A549 (cell line): ENCODE results near the gene AIRE. TPM values are rescaled to one million over a fixed set of nuclear protein-coding genes. Genes with fewer than 3 reads are reported as not detected.
"Not testable (repeated sequence)": the region's sequence is repeated elsewhere in the genome, so short reads cannot be mapped to it uniquely, and the experiment has no call there.

Source experiments
- ATAC-seq, 2 experiments: fragments of 200-7000 bp in 1 of 2; fragments of >200 bp in 1 of 2; cut with Nextera tagmentation in 1 of 2; cut with Tn5 transposase in 1 of 2; 3 replicates each; pipeline versions ENCODE4 v1.8.0 to v1.9.1; 2018 to 2020; ENCODE audit warnings: mild to moderate bottlenecking in 1 of 2, moderate library complexity in 1 of 2
- CTCF ChIA-PET: fragments of 300-600 bp; sonication (Branson Sonifier 250); formaldehyde crosslinking; extraction: SDS; loops from one replicate; lab custom pipeline; 2021; ENCODE audit warnings: antibody characterized with exemption, inconsistent platforms; lab: Yijun Ruan, JAX
- POLR2A ChIA-PET: fragments of 350-600 bp; formaldehyde crosslinking; extraction: SDS; loops from one replicate; lab custom pipeline; 2021; ENCODE audit warnings: antibody characterized with exemption, inconsistent platforms; lab: Yijun Ruan, JAX
- DNase-seq, 2 experiments: peaks; one replicate each; pipeline versions ENCODE4 v3.0.0 to v3.0.0-alpha.2; 2011 to 2016; ENCODE audit warnings: low read depth in 1 of 2, low spot score in 1 of 2
- FAIRE-seq: peaks from 2 replicates; lab custom pipeline; 2011; peaks lifted over from hg19 to GRCh38; lab: Jason Lieb, UNC
- H3K27ac ChIP-seq, 2 experiments: fragments of >200 bp; sonication (Bioruptor Twin); formaldehyde crosslinking; 3 replicates each; pipeline ENCODE4 v1.5.1; 2016 to 2017
- H3K4me1 ChIP-seq: fragments of >200 bp; sonication (Bioruptor Twin); formaldehyde crosslinking; 3 replicates; pipeline ENCODE4 v1.6.1; 2016
- H3K4me2 ChIP-seq: fragments of >200 bp; sonication (Bioruptor Twin); formaldehyde crosslinking; 3 replicates; pipeline ENCODE4 v1.6.1; 2016
- H3K4me3 ChIP-seq: fragments of >200 bp; sonication (Bioruptor Twin); formaldehyde crosslinking; 3 replicates; pipeline ENCODE4 v1.5.1; 2016
- H3K9me3 ChIP-seq: fragments of >200 bp; sonication (Bioruptor Twin); formaldehyde crosslinking; 3 replicates; pipeline ENCODE4 v1.6.1; 2016
- CBX8 ChIP-seq: fragments of 200-600 bp; sonication (generic); IDR thresholded peaks from 2 replicates; pipeline ENCODE4 v1.6.1; 2016
- CEBPB ChIP-seq, 2 experiments: fragments of >200 bp in 1 of 2; sonication (Bioruptor Twin) in 1 of 2; formaldehyde crosslinking in 1 of 2; IDR thresholded peaks; 2 replicates each; pipeline ENCODE4 v1.6.1; 2012 to 2016
- CHD2 ChIP-seq: fragments of 150-350 bp; IDR thresholded peaks from 2 replicates; pipeline ENCODE4 v1.6.1; 2014; ENCODE audit warnings: low read length; ENCODE audit not compliant: partially characterized antibody
- CHD4 ChIP-seq: fragments of 200-600 bp; sonication (generic); IDR thresholded peaks from 2 replicates; pipeline ENCODE4 v1.6.1; 2016; ENCODE audit warnings: antibody characterized with exemption, mild to moderate bottlenecking, borderline replicate concordance
- CTCF ChIP-seq: fragments of >200 bp; sonication (Bioruptor Twin); formaldehyde crosslinking; IDR thresholded peaks from 3 replicates; pipeline ENCODE4 v1.5.1; 2016
- FOXS1 ChIP-seq: fragments of 250-450 bp; sonication (Bioruptor Pico); IDR thresholded peaks from 2 replicates; pipeline ENCODE4 v1.5.0; 2020; ENCODE audit warnings: mild to moderate bottlenecking, moderate library complexity
- GATA3 ChIP-seq: IDR thresholded peaks from 2 replicates; pipeline ENCODE4 v1.6.1; 2012; ENCODE audit warnings: borderline replicate concordance
- HEYL ChIP-seq: fragments of 250-450 bp; sonication (Bioruptor Pico); IDR thresholded peaks from 2 replicates; pipeline ENCODE4 v1.8.0; 2021; ENCODE audit warnings: mild to moderate bottlenecking, moderate library complexity
- HOXA7 ChIP-seq: fragments of 250-450 bp; sonication (Bioruptor Pico); IDR thresholded peaks from 2 replicates; pipeline ENCODE4 v1.5.0; 2020; ENCODE audit warnings: mild to moderate bottlenecking, moderate library complexity
- HOXB5 ChIP-seq: fragments of 250-450 bp; sonication (Bioruptor Pico); IDR thresholded peaks from 2 replicates; pipeline ENCODE4 v1.5.0; 2020; ENCODE audit warnings: mild to moderate bottlenecking, moderate library complexity
- KDM1A ChIP-seq: fragments of 200-600 bp; sonication (generic); IDR thresholded peaks from 2 replicates; pipeline ENCODE4 v1.6.1; 2016; ENCODE audit warnings: low read depth, mild to moderate bottlenecking
- NFE2L2 ChIP-seq: fragments of 150-350 bp; conservative IDR thresholded peaks from 2 replicates; pipeline ENCODE4 v1.6.1; 2014; ENCODE audit warnings: low read length
- NPAS2 ChIP-seq: fragments of 250-450 bp; sonication (Bioruptor Pico); IDR thresholded peaks from 2 replicates; pipeline ENCODE4 v1.8.0; 2022; ENCODE audit warnings: mild to moderate bottlenecking, moderate library complexity, borderline replicate concordance
- PHF8 ChIP-seq: fragments of 200-600 bp; sonication (generic); IDR thresholded peaks from 2 replicates; pipeline ENCODE4 v1.6.1; 2016; ENCODE audit warnings: low read depth, mild to moderate bottlenecking, antibody characterized with exemption, moderate library complexity, borderline replicate concordance
- POLR2AphosphoS2 ChIP-seq: conservative IDR thresholded peaks from 2 replicates; pipeline ENCODE4 v1.6.1; 2012; ENCODE audit warnings: low read length, improper control_type of control experiment, inconsistent platforms
- RAD21 ChIP-seq, 2 experiments: fragments of >200 bp in 1 of 2; sonication (Bioruptor Twin) in 1 of 2; formaldehyde crosslinking in 1 of 2; IDR thresholded peaks in 1 of 2; conservative IDR thresholded peaks in 1 of 2; 2 replicates in 1 of 2; 3 replicates in 1 of 2; pipeline ENCODE4 v1.6.1; 2012 to 2018; ENCODE audit warnings: inconsistent platforms in 1 of 2
- RARB ChIP-seq: fragments of 250-450 bp; sonication (Bioruptor Pico); IDR thresholded peaks from 2 replicates; pipeline ENCODE4 v1.8.0; 2021; ENCODE audit warnings: mild to moderate bottlenecking, moderate library complexity
- RCOR1 ChIP-seq: fragments of 150-350 bp; IDR thresholded peaks from 2 replicates; pipeline ENCODE4 v1.6.1; 2014; ENCODE audit warnings: antibody characterized with exemption, low read length, low read depth
- RNF2 ChIP-seq: fragments of 200-600 bp; sonication (generic); IDR thresholded peaks from 2 replicates; pipeline ENCODE4 v1.6.1; 2016; ENCODE audit warnings: low read depth, mild to moderate bottlenecking, antibody characterized with exemption, moderate library complexity, borderline replicate concordance
- SMC3 ChIP-seq: fragments of >200 bp; sonication (Bioruptor Twin); formaldehyde crosslinking; IDR thresholded peaks from 3 replicates; pipeline ENCODE4 v1.6.1; 2018; ENCODE audit warnings: inconsistent platforms
- SREBF2 ChIP-seq: fragments of 450-650 bp; IDR thresholded peaks from 2 replicates; pipeline ENCODE4 v1.6.1; 2014; ENCODE audit warnings: mild to moderate bottlenecking, moderate library complexity
- TP53 ChIP-seq: fragments of 250-450 bp; sonication (Bioruptor Pico); IDR thresholded peaks from 2 replicates; pipeline ENCODE4 v1.5.0; 2021; ENCODE audit warnings: mild to moderate bottlenecking, moderate library complexity
- ZFP36 ChIP-seq: fragments of 450-650 bp; IDR thresholded peaks from 2 replicates; pipeline ENCODE4 v1.6.1; 2014; ENCODE audit warnings: borderline replicate concordance; ENCODE audit not compliant: partially characterized antibody
- WGBS: methylation state at CpG from one replicate; pipeline ENCODE4 v1.1.6; 2017; ENCODE audit errors: missing lambda C conversion rate; 5-methylcytosine and 5-hydroxymethylcytosine counted together
- polyA plus RNA-seq, 4 experiments: library from polyadenylated mRNA; depleted of rRNA in 3 of 4; stranded (reverse); fragments of >200 nt; fragmentation: RNase III in 1 of 4; extraction: RNeasy Plus Mini Kit Qiagen cat#74134 plus additional on column Dnase treatment in 1 of 4; gene quantifications; 2 replicates in 3 of 4; 3 replicates in 1 of 4; pipeline ENCODE4 v1.2.3, GENCODE V29; 2011 to 2017
- TF ChIP-seq, protein P1 (sequence below): fragments of >200 bp; sonication (Bioruptor Twin); formaldehyde crosslinking; IDR thresholded peaks from 3 replicates; pipeline ENCODE4 v1.6.1; 2016
- TF ChIP-seq, protein P2 (sequence below): IDR thresholded peaks from 2 replicates; pipeline ENCODE4 v1.6.1; 2012
- TF ChIP-seq, protein P3 (sequence below): fragments of 200-600 bp; sonication (generic); IDR thresholded peaks from 2 replicates; pipeline ENCODE4 v1.6.1; 2016; ENCODE audit warnings: antibody characterized with exemption, mild to moderate bottlenecking, moderate library complexity

AIRE gene
- polyA plus RNA-seq, 2 of the 4 experiments (the other 2 are of a cell fraction): not detected

DNA sequence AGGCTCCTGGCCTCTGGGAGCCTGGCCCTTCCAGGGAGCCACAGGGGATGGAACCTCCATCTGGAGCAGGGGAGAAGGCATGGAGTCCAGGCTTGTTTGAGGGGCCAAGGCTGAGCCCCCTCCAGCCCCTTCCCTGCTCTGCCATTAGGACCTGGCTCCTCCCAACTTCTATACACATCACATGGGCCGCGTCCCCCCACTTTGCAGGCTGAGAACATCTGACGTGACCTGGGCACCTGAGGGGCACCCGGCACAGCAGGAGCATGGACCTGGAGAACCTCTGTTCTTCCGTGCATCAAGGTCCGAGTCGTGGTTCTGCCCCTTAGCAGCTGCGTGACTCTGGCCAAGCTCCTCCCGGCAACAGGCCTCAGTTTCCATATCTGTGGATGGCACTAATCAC lies 3.9 kb upstream of the AIRE start:
- TF ChIP-seq HOXB5 (CRISPR knock-in tag): no peak
- no peak for TF ChIP-seq NFE2L2
- TF ChIP-seq RCOR1: no peak
- TF ChIP-seq, protein P1, sequence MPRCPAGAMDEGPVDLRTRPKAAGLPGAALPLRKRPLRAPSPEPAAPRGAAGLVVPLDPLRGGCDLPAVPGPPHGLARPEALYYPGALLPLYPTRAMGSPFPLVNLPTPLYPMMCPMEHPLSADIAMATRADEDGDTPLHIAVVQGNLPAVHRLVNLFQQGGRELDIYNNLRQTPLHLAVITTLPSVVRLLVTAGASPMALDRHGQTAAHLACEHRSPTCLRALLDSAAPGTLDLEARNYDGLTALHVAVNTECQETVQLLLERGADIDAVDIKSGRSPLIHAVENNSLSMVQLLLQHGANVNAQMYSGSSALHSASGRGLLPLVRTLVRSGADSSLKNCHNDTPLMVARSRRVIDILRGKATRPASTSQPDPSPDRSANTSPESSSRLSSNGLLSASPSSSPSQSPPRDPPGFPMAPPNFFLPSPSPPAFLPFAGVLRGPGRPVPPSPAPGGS: no peak
- TF ChIP-seq CTCF: no peak
- no peak for TF ChIP-seq HEYL
- no peak for TF ChIP-seq KDM1A
- no peak for TF ChIP-seq RAD21 (conservative IDR thresholded peaks at IDR 0.05 in 1 of 2, IDR thresholded peaks at IDR 0.05 in 1 of 2)
- no peak for TF ChIP-seq GATA3
- no peak for TF ChIP-seq POLR2AphosphoS2
- no peak for TF ChIP-seq RNF2
- TF ChIP-seq, protein P2, sequence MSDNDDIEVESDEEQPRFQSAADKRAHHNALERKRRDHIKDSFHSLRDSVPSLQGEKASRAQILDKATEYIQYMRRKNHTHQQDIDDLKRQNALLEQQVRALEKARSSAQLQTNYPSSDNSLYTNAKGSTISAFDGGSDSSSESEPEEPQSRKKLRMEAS: no peak
- no peak for TF ChIP-seq CBX8
- no peak for TF ChIP-seq TP53 (CRISPR knock-in tag)
- no peak for TF ChIP-seq CHD2
- no peak for TF ChIP-seq SREBF2
- ATAC-seq (no peak), FAIRE-seq (no peak)

DNA sequence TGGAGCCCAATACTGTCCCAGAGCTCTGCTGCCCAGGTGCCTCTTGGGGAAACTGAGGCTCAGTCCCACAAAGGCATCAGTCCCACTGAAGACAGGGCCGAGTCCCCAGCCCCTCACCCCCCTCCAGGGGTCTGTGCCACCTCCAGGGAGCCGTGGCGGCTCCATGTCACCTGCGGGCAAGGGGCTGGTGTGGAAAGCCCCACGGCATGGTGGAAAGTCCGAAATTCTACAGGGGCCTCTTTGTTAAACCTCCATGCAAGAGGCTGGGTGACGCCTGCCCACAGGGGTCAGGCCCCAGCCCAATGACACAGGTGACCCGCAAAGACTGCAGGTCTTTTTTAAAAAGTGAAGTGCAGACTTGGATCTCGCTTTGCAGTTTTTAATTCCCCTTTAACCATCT lies 3.3 kb upstream of the AIRE start:
- CTCF ChIA-PET: no interaction called here
- ATAC-seq: no peak
- no peak overlapping the region for H3K27ac ChIP-seq
- H3K4me2 ChIP-seq: no peak overlapping the region
- H3K4me3 ChIP-seq: no peak overlapping the region
- WGBS: 80% methylated on average over 1 of the region's 9 CpGs
- H3K9me3 ChIP-seq: no peaks in the 10 kb centered on the region
- no peaks in the 10 kb centered on the region for H3K4me1 ChIP-seq
- POLR2A ChIA-PET: no interaction called here
- FAIRE-seq: no peak
- DNase-seq: no peak
- TF ChIP-seq ZFP36 (no peak), POLR2AphosphoS2 (no peak), SREBF2 (no peak), SMC3 (no peak), NFE2L2 (no peak), HOXB5 (CRISPR knock-in tag) (no peak), CEBPB (IDR thresholded peaks at IDR 0.05) (no peak), RARB (CRISPR knock-in tag) (no peak), CBX8 (no peak), FOXS1 (CRISPR knock-in tag) (no peak), RNF2 (no peak), PHF8 (no peak), NPAS2 (CRISPR knock-in tag) (no peak), CHD2 (no peak), CHD4 (no peak), HOXA7 (CRISPR knock-in tag) (no peak)
- TF ChIP-seq, protein P3, sequence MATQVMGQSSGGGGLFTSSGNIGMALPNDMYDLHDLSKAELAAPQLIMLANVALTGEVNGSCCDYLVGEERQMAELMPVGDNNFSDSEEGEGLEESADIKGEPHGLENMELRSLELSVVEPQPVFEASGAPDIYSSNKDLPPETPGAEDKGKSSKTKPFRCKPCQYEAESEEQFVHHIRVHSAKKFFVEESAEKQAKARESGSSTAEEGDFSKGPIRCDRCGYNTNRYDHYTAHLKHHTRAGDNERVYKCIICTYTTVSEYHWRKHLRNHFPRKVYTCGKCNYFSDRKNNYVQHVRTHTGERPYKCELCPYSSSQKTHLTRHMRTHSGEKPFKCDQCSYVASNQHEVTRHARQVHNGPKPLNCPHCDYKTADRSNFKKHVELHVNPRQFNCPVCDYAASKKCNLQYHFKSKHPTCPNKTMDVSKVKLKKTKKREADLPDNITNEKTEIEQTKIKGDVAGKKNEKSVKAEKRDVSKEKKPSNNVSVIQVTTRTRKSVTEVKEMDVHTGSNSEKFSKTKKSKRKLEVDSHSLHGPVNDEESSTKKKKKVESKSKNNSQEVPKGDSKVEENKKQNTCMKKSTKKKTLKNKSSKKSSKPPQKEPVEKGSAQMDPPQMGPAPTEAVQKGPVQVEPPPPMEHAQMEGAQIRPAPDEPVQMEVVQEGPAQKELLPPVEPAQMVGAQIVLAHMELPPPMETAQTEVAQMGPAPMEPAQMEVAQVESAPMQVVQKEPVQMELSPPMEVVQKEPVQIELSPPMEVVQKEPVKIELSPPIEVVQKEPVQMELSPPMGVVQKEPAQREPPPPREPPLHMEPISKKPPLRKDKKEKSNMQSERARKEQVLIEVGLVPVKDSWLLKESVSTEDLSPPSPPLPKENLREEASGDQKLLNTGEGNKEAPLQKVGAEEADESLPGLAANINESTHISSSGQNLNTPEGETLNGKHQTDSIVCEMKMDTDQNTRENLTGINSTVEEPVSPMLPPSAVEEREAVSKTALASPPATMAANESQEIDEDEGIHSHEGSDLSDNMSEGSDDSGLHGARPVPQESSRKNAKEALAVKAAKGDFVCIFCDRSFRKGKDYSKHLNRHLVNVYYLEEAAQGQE: no peak
- TF ChIP-seq, all 56 proteins: peak for 0

More for the DNA sequence above, 3.9 kb upstream of the AIRE start:
- no peak for DNase-seq
- no peaks in the 10 kb centered on the region for H3K4me1 ChIP-seq
- CTCF ChIA-PET: no interaction called here
- 80% methylated on average over 2 of the region's 9 CpGs for whole genome bisulfite sequencing
- no peak overlapping the region for H3K27ac ChIP-seq
- POLR2A ChIA-PET: no interaction called here
- H3K4me3 ChIP-seq: no peak overlapping the region
- H3K4me2 ChIP-seq: no peak overlapping the region
- H3K9me3 ChIP-seq: no peaks in the 10 kb centered on the region

DNA sequence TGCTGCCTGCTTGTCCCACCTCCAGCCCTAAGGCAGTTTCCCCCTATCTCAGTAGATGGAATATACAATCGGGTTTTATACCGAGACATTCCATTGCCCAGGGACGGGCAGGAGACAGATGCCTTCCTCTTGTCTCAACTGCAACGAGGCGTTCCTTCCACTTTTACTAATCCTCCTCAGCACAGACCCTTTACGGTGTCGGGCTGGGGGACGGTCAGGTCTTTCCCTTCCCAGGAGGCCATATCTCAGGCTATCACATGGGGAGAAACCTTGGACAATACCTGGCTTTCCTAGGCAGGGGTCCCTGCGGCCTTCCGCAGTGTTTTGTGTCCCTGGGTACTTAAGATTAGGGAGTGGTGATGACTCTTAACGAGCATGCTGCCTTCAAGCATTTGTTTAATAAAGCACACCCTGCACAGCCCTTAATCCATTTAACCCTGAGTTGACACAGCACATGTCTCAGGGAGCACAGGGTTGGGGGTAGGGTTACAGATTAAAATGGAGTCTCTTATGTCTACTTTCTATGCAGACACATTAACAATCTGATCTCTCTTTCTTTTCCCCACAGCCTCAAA lies 2.4 kb upstream of the AIRE start:
- H3K4me1 ChIP-seq, H3K27ac ChIP-seq, POLR2A ChIA-PET, DNase-seq, H3K4me3 ChIP-seq, FAIRE-seq, ATAC-seq, CTCF ChIA-PET, H3K9me3 ChIP-seq, H3K4me2 ChIP-seq: not testable (repeated sequence)
- WGBS: 45% methylated on average over 9 of the region's 11 CpGs
